Anterior cingulate cortex (tissue), 58 donors: ENCODE data around the gene FAM162A.

Source experiments
- DNase-seq, 58 donors: peaks; one replicate each; lab custom pipeline; 2025; lab: John Stamatoyannopoulos, UW

The FAM162A gene

GRCh38 chr3:122382888-122383666, 905 bp upstream of the FAM162A start, which contains the start of gene MIX23:
MIX23 (minus strand) TSS chr3:122383231; CDS start chr3:122383224, 7 bp downstream.
- DNase-seq, result peak; percentile 33 to 89 (median 76)

DNA sequence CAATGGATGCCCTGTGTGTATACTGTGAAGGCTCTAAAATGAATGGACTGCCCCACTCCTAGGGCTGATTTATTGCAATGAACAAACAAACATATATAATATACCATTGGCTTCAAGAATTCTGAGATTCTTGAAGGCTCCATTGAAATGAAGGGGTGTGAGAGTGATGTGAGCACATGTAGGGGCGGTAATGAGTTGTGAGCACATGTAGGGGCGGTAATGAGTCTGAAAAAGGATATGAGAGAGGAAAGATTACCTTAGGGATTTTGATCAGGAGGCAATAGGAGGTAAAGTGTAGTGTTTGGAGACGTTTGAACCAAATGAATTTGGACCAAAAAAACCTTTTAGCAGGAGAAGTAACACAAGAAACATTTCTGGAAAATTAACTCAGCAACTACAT, 3.7 kb downstream of the FAM162A start:
- no peak for DNase-seq

DNA sequence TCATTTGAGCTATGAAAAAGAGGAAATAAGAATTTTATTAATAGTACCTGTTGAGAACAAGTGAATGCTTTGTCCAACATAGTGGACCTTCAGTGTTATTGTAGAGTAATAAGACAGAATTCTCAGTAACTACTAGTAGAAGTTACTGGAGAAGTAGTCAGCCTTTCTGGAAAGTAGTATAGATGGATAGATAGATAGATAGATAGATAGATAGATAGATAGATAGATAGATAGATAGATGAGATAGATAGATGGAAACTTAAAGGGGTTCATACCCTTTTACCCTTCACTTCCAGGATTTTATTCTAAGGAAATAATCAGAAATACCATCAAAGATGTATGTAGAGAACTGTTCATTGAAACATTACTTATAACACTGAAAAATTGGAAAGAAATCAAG, 5.2 kb downstream of the FAM162A start:
- DNase-seq, result no peak

GRCh38 chr3:122389892-122390291, 5.9 kb downstream of the FAM162A start:
- DNase-seq, result no peak

DNA sequence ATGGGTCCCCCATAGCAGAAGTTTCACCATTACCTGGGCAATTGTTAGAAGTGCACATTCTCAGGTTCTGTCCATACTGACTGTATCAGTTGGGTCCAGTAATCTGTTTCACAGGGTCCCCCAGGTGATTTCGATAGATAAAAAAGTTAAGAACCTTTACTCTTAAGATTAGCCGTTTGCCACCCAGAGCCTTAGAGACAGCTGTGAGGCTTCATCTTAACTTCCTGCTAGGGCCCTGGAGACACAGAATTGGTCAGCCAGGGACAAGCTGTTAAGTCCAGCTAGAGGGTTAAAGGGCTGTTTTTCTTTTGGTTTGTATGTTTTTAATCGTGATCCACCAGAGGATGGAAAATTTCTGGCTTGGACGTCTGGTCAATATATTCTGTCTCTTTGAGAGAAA, 6.7 kb downstream of the FAM162A start:
- DNase-seq, result no peak

DNA sequence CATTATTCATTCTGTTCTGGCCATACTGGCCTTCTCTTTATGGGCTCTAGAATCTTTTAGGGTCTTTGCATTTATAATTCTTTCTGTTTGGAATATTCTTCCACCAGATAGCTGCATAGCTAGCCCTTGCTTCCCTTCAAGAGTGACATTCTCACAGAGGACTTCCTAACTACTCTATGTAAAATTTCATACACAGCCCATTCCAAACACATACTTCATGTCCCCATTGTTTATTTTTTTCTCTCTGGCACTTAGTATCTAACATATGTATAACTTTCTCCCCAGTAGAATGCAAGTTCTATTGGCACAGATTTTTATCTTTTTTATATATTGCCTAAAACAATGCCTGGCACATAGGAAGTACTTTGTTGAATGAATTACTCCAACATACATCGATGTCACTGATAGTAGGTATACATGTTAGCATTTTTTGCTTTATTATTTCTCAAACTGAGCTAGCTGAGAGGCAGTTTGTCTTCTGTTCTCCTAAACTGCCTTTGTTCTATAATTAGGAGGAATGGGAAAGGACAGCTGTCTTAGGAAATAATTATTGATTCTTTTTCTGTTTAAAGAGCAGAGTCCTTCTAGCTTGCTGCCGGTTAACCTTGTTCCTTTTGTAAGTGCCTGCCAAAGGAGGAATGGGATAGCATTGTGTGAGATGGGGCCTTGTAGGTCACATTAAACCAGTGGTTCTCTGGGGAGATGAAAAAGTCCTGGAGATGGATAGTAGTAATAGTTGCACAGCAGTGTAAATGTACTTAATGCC, 7.9 kb downstream of the FAM162A start:
- DNase-seq, result no peak

DNA sequence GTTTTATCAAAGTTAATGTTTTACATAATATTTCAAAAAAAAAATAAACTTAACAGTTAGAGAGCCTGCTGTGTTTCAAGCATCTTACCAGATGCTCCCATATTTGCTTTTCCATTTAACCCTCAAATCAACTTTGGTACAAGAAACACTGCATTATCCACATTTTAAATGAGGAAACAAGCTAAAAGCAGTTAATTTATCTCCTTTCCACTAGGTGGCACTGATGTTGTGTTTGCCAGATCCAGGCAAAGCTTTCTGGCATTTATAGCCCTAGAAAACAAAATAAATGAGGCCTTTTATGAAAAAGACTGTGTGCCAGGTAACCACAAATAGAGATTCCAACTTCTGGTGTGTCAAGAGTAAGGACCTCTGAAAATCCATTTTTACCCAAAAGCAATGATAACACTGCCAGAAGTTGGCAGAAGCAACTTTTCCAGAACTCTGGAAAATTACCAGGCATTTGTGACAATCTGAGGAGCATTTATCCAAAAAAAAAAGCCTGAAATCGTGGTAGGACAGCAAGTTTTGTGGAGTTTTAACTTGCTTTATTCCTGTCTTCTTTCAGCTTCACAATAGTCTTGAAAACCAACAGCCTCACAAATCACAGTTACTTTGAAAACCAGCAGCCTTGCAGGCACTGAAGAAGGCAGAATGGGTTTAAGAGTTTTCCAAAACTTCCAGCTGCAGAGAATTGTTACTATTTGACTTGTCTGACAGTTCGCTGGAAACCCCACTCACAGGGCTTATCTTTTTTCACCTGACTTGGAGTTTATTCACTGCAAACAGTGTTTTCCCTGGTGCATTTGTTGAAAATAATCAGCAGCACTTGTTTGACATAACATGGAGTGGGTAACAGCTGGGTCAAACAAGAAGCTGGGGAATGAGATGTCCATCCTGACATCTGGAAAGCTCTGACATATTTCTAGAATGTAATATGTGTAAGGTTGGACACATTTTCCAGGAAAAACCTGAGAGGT, 9.2 kb downstream of the FAM162A start:
- DNase-seq, result peak in 4 of 58 donors; percentile 1 to 11 (median 3)

- DNase-seq, result no peak
Observed at GRCh38 chr3:122394173-122394572, 10.2 kb downstream of the FAM162A start.

GRCh38 chr3:122395582-122395981, 11.6 kb downstream of the FAM162A start:
- DNase-seq, result no peak

GRCh38 chr3:122396511-122396910, 12.5 kb downstream of the FAM162A start:
- DNase-seq, result no peak

DNA sequence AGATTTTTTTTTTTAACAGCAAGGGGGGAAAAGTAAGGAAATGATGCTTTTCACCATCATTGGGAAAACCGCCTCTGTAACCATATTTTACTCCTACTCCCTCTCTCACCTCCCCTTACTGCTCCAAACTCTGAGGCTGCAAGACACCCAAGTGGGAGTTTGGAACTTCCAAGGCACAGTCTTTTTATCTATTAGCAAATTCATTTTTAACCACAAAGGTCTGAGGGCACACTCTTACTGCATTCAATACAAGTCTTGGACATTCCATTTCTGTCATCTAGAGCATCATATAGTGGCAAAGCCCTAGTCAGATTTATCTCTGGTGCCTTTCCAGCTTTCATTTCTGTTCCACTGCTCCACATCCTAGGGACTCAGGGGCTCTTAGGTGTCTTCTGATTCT, 13.2 kb downstream of the FAM162A start:
- no peak for DNase-seq

DNA sequence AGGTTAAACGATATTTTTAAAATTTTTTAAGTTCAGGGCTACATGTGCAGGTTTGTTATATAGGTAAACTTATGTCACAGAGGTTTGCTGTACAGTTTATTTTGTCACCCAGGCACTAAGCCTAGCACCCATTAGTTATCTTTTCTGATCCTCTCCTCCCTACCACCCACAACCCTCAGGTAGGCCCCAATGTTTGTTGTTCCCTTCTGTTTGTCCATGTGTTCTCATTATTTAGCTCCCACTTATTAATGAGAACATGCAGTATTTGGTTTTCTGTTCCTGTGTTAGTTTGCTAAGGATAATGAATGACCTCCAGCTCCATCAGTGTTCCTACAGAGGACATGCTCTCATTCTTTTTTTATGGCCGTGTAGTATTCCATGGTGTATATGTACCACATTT, 14.9 kb downstream of the FAM162A start:
- DNase-seq, result no peak

DNA sequence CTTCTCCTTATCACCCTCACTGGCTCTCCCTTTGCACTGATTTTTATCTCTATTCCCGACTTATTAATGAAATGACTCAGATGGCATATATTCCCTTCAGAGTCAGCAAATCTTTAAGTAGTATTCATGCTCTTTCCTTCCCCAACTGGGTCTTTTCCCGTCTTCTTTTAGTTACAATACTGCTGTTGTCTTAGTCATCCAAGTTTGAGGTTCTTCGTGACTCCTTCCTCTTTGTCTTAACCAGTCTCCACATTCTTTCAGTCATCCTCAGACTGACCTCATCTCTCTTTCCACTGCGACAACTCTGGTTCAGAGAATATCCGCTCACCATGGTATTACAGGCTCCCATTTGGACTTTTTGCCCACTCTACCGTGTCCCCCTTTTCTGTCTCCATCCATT, 19.5 kb downstream of the FAM162A start:
- DNase-seq, result no peak

DNA sequence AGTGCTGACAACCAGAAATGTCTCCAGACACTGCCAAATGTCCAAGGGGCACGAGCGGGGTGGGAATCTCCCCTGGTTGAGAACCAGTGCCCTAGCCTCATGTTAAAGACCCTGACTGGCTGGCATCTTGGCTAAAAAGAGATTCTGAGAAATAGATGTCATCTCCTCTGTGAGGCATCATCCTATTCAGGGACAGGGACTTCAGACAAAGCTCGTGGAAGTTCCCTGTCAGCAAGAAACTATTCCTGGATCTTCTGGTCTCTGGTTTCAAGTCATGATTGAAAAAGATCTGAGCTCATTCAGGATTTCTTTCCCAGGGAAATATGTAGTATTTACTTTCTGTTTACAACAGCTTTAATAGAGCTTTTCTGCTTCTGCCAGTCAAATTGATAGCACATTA, 21.0 kb downstream of the FAM162A start:
- no peak for DNase-seq

GRCh38 chr3:122406198-122406597, 22.2 kb downstream of the FAM162A start:
- no peak for DNase-seq

DNA sequence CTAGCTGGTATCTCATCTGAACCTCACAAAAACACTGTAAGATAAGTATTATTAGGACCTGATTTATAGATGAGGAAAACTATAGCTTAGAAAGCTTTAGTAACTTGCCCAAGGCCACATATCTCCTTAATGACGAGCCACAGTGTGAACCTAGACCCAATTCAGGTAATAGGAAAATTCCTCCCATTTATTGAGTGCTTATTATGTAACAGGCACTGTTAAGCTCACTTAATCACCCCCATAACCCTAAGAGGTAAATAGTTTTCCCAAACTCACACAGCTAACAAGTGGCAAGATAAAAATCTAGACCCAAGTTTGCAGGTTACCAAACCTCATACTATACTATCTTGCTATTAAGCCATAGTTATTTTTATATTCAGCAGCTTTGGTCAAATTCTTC, 24.0 kb downstream of the FAM162A start:
- DNase-seq, result no peak

DNA sequence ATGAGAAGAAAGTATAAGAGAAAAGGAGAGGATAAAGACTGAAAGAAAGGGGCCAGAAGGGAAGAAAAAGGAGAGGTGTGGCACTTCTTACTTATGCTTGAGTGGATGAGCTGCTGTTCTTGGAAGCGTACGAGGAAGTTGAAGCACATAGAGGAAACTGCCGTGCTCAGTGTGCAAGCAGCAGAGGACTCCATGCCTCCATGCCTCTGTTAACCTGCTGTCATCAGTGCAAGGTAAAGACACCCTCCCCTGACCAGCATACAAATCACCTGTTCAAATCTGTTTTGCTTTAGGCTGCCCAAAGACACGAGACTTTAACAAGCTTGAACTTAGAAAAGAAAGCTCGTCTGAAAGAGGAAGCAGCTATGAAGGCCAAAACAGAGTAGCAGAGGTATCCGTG, 25.5 kb downstream of the FAM162A start:
- no peak for DNase-seq

DNA sequence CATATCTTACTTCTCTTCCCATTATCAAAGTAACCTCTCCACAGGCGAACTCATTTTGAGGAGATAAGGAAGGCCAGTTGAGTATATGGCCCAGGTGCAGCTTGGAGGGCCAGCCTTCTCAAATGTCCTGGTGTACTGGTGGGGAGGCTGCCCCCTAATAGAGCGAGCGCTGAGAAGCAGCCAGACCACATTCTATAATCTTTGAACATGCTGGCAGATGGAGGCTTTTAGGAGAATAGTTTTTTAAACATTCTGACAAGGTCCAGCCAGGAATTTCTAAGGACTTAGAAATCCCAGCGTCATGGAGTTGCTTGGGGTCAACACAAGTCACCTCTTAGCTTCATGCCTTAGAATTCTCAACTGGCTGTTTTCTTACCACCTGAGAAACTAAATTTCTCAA, 26.1 kb downstream of the FAM162A start:
- DNase-seq, result no peak

- no peak for DNase-seq
Observed at GRCh38 chr3:122410639-122411038, 26.7 kb downstream of the FAM162A start.

GRCh38 chr3:122414391-122414790, 30.4 kb downstream of the FAM162A start:
- no peak for DNase-seq
